A673 (cell line): ENCODE data around the gene ZBED2.

ENCODE experiments used
- EZH2 ChIP-seq: fragments of 200-600 bp; sonication (generic); IDR thresholded peaks from 2 replicates; pipeline ENCODE4 v1.6.1; 2017; ENCODE audit warnings: borderline replicate concordance, low read depth, mild to moderate bottlenecking, mixed read lengths, antibody characterized with exemption, low read length; ENCODE audit not compliant: poor library complexity, severe bottlenecking
- TF ChIP-seq, protein P1 (sequence below): fragments of 300-800, 200-600 bp; sonication (generic); conservative IDR thresholded peaks from 2 replicates; pipeline ENCODE4 v1.5.1; 2017; ENCODE audit warnings: low read depth, mild to moderate bottlenecking, antibody characterized with exemption, low read length, moderate library complexity, mixed read lengths

DNA sequence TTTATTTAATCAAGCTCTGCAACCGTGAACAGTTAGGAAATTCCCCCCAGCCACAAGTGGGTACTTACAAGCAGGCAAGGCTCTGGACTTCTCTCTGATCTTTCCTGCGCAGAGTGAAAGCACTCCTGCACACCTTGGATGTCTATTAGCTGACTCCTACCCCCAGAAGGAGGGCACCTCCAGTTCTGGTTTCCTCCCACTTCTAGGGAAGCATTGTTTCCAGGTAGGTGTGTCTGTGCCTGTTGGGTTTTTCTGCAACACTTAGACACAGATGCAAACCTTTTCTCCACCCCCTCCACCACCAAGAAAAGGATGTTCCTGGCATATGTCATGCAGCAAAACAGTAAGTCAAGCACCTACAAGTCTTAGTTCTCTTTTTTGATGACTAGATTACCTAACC, at the start of gene ZBED2:
- TF ChIP-seq, protein P1, sequence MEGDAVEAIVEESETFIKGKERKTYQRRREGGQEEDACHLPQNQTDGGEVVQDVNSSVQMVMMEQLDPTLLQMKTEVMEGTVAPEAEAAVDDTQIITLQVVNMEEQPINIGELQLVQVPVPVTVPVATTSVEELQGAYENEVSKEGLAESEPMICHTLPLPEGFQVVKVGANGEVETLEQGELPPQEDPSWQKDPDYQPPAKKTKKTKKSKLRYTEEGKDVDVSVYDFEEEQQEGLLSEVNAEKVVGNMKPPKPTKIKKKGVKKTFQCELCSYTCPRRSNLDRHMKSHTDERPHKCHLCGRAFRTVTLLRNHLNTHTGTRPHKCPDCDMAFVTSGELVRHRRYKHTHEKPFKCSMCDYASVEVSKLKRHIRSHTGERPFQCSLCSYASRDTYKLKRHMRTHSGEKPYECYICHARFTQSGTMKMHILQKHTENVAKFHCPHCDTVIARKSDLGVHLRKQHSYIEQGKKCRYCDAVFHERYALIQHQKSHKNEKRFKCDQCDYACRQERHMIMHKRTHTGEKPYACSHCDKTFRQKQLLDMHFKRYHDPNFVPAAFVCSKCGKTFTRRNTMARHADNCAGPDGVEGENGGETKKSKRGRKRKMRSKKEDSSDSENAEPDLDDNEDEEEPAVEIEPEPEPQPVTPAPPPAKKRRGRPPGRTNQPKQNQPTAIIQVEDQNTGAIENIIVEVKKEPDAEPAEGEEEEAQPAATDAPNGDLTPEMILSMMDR: no peak
- no peak for TF ChIP-seq EZH2
